GM13977 (cell line): ENCODE results near the gene CLCN4.

Source experiments
- DNase-seq: peaks from one replicate; pipeline ENCODE4 v3.0.0; 2012; ENCODE audit warnings: low spot score
- in situ Hi-C: fragments of 300-500 bp; cut with MboI; formaldehyde crosslinking; loops from one replicate; pipeline ENCODE4 v1.12.0; 2022; ENCODE audit warnings: low sequenced_read_pairs, low pct_unique_long_range_greater_than_20kb, mixed read lengths, inconsistent platforms; ENCODE audit not compliant: unreplicated experiment
- TF ChIP-seq, protein P1 (sequence below): IDR thresholded peaks from 2 replicates; pipeline ENCODE4 v1.5.1; 2012; ENCODE audit warnings: mild to moderate bottlenecking, control low read depth; ENCODE audit not compliant: insufficient read depth; ENCODE audit errors: extremely low read depth, missing control alignments

CLCN4 gene

DNA sequence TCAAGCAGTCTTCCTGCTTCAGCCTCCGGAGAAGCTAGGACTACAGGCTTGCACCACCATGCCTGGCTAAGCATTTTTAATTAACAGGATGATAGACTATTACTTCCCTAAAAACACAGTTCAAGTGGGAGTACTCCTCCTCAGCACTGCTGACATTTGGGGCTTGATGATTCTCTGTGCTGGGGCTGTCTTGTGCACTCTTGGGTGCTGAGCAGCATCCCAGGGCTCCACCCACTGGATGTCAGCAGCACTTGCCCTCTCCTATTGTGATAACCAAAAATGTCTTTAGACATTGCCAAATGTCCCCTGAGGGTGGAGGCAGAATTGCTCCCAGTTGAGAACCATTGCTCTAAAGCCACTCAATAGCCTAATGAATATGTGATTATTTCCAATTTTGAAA is 60.4 kb downstream of the CLCN4 start:
- TF ChIP-seq, protein P1, sequence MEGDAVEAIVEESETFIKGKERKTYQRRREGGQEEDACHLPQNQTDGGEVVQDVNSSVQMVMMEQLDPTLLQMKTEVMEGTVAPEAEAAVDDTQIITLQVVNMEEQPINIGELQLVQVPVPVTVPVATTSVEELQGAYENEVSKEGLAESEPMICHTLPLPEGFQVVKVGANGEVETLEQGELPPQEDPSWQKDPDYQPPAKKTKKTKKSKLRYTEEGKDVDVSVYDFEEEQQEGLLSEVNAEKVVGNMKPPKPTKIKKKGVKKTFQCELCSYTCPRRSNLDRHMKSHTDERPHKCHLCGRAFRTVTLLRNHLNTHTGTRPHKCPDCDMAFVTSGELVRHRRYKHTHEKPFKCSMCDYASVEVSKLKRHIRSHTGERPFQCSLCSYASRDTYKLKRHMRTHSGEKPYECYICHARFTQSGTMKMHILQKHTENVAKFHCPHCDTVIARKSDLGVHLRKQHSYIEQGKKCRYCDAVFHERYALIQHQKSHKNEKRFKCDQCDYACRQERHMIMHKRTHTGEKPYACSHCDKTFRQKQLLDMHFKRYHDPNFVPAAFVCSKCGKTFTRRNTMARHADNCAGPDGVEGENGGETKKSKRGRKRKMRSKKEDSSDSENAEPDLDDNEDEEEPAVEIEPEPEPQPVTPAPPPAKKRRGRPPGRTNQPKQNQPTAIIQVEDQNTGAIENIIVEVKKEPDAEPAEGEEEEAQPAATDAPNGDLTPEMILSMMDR, result no peak

DNA sequence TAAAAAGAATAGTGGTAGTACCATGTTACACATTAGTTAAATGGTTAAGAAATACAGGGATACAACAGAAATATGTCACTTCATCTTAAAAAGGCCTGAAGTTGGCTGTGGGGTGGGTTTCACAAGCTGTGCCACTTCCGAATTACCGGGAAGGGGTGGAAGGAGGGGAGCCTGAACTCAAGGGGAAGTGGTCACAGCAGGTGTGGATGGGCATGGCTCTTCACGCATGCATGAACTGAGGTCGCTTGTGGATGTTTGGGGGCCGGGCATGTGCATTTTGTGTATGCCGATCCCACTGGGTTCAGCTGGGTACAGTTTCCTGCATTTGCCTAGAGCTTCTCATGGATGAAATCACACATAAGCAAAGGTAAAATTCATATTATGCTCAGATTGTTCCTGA is 64.9 kb downstream of the CLCN4 start:
- TF ChIP-seq, protein P1, result no peak
- DNase-seq, result no peak
- in situ Hi-C loops, result no loop called here

More for the DNA sequence above, 60.4 kb downstream of the CLCN4 start:
- in situ Hi-C loops, result no loop called here
- no peak for DNase-seq

DNA sequence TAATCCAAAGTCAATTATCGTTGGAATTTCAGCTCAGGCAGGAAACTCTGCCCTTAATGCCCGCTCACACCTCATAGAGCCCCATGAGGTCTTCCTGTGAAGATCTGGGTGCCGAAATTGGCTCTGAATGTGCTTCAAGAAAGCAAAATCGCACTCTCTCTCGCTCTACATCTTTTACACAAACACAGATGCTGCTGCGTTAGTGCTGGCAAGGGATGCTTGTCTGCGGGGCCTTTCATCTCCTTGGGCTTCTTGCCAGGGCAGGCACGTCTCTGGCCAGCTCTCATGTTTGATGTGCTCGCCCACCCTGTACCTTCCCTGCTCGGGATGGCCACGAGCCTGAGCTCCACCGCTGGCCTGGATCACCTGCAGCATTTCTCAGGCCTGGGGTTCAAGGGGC is 66.5 kb downstream of the CLCN4 start:
- TF ChIP-seq, protein P1, result no peak
- DNase-seq, result no peak
- in situ Hi-C loops, result no loop called here

DNA sequence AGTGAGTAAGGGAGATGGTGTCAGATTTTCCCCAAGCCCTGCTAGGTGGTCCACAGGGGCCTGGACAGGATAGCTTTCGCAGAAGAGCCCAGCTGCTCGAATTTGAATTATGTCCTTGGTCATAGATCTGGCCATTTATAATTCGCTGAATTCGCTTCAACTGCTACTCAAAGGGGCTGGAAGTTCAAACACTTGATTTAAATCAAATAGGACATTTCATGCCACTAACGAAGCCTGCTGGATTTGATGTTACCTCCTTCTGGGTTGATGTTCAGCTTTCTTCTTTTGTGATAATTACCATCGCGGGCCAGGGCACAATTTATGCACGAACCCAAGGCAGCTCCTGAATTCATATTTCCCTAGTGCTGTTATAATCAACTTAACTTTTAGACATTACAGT is 67.0 kb downstream of the CLCN4 start:
- TF ChIP-seq, protein P1, result no peak
- no peak for DNase-seq
- in situ Hi-C loops, result no loop called here

DNA sequence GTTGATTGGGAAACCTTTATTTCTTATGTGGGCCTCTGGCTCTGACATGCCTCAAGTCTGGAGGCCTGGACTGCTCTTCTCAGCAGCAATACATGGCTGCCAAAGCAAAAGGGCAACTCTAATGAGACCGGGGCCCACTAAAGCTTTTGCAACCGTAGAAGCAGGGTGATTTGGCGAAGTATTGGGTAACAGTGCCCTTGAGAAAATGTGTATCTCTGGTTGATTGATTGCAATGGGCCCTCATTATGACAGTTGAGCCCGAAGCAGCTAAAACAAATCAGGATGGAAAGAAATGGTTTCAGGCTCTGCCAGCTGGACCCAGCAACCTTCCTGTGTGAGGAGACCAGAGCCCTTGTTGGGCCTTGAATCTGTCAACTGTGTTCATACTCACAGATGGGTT is 73.4 kb downstream of the CLCN4 start:
- TF ChIP-seq, protein P1, result no peak
- in situ Hi-C loops, result no loop called here
- DNase-seq, result no peak

DNA sequence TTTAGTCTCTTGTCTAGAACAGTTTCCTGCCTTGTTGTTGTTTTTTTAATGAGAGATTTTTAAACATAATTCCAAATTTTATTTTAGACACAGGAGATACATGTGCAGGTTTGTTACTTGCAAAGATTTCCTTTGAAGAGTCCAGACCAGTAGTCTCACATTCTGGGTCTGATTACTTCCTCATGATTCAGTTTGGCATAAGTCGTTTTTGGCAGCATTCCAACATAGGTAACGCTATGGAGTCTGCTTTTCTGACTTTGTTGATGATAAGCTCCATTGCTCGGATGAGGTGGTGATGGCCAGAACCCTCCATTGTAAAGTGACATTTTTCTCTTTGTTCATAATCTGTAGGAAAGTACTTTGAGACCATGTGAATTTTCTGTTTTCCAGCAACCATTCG is 74.7 kb downstream of the CLCN4 start:
- in situ Hi-C loops, result no loop called here
- TF ChIP-seq, protein P1, result no peak
- no peak for DNase-seq

DNA sequence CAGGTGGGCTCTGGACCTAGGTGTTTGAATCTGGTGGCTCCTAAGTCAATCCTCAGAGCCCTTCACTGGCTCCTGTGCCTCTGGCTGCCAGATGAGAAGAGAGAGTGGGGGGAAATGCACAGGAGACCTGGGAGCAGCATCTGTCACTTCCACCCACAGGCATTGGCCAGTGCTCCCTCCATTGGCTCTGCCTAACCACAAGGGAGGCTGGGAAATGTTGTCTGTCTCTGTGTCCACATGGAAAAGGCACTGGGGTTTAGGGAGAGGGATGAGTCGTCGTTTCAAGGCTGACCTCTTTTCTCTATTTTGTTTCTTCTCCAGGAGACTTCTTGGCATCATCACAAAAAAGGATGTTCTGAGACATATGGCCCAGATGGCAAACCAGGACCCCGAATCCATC is 76.4 kb downstream of the CLCN4 start:
- TF ChIP-seq, protein P1, result no peak
- in situ Hi-C loops, result no loop called here
- DNase-seq, result no peak
